GM06990 (cell line): ENCODE measurements around the gene FCHSD2.
A peak's percentile ranks its signal among the peaks of the same experiment; 100 is the strongest.

Experiments
- DNase-seq: peaks from one replicate; pipeline ENCODE4 v3.0.0-alpha.2; 2011; ENCODE audit not compliant: insufficient read length; ENCODE audit errors: extremely low read depth
- H3K27me3 ChIP-seq: replicated peaks from 2 replicates; pipeline ENCODE4 v1.6.0; 2011; ENCODE audit warnings: low read length; ENCODE audit not compliant: control insufficient read depth, insufficient read depth
- H3K36me3 ChIP-seq: 2 replicates; pipeline ENCODE4 v1.5.1; 2011; ENCODE audit warnings: low read length; ENCODE audit not compliant: control insufficient read depth, insufficient read depth
- H3K4me3 ChIP-seq: replicated peaks from 2 replicates; pipeline ENCODE4 v1.5.1; 2011; ENCODE audit warnings: low read depth, mild to moderate bottlenecking, control low read depth, low read length
- CTCF ChIP-seq: IDR thresholded peaks from 2 replicates; pipeline ENCODE4 v1.5.1; 2011; ENCODE audit warnings: low read length, control low read depth, mild to moderate bottlenecking, inconsistent platforms; ENCODE audit not compliant: insufficient read depth, poor library complexity, severe bottlenecking

FCHSD2 gene

GRCh38 chr11:73142128-73142377 is at the start of gene FCHSD2:
TSS of gene FCHSD2 (minus strand) at chr11:73142318. CDS start at chr11:73141877, 441 bp downstream.
- Histone ChIP-seq H3K27me3 (no peaks in the 10 kb centered on the region), H3K36me3 (peaks cover 3% of the 10 kb centered on the region), H3K4me3 (peak within 1 kb of the TSS; percentile 82)
- no peak for TF ChIP-seq CTCF
- no peak for DNase-seq

- Histone ChIP-seq H3K36me3 (no peaks in the 10 kb centered on the region), H3K4me3 (no peak overlapping the region), H3K27me3 (no peaks in the 10 kb centered on the region)
- no peak for TF ChIP-seq CTCF
- DNase-seq: no peak
Observed at GRCh38 chr11:73191151-73191550, 49.0 kb upstream of the FCHSD2 start.

- no peak for TF ChIP-seq CTCF
- no peaks in the 10 kb centered on the region for H3K36me3 ChIP-seq
- no peak for DNase-seq
- H3K27me3 ChIP-seq: no peaks in the 10 kb centered on the region
- H3K4me3 ChIP-seq: no peak overlapping the region
Observed at GRCh38 chr11:73190557-73190885, 48.4 kb upstream of the FCHSD2 start.

- no peak for DNase-seq
- TF ChIP-seq CTCF: no peak
- H3K36me3 ChIP-seq: no peaks in the 10 kb centered on the region
- H3K4me3 ChIP-seq: no peak overlapping the region
- H3K27me3 ChIP-seq: no peaks in the 10 kb centered on the region
Observed at GRCh38 chr11:73189723-73190556, 47.8 kb upstream of the FCHSD2 start.

- Histone ChIP-seq H3K27me3 (no peaks in the 10 kb centered on the region), H3K4me3 (no peak overlapping the region)
Observed at GRCh38 chr11:73189315-73189714, 47.2 kb upstream of the FCHSD2 start.

More at GRCh38 chr11:73189315-73189714, 47.2 kb upstream of the FCHSD2 start:
- H3K36me3 ChIP-seq: no peaks in the 10 kb centered on the region
- DNase-seq: peak; percentile 61
- TF ChIP-seq CTCF: no peak
